Occipital lobe (tissue), 3 donors: Measurements from ENCODE around the gene ASTN1. TPM values are rescaled to one million over a fixed set of nuclear protein-coding genes. Genes with fewer than 3 reads are reported as not detected.

Experiments
- DNase-seq: peaks from one replicate; lab custom pipeline; 2025; lab: John Stamatoyannopoulos, UW
- small RNA-seq: library from RNA; depleted of rRNA; stranded (forward); fragments of <200 nt; gene quantifications from one replicate; pipeline ENCODE3, GENCODE V24; 2014
- total RNA-seq: library from RNA; depleted of rRNA; stranded (reverse); fragments of >200 nt; gene quantifications from one replicate; pipeline ENCODE4 v1.2.3, GENCODE V29; 2014

The ASTN1 gene
- total RNA-seq, 1 donor from 2014 or later = 67.4 TPM

GRCh38 chr1:176843352-176844297 lies 320.9 kb downstream of the ASTN1 start:
- no peak for DNase-seq

GRCh38 chr1:176841238-176841637 lies 323.3 kb downstream of the ASTN1 start:
- no peak for DNase-seq

- DNase-seq = no peak
These were observed 325.3 kb downstream of the ASTN1 start for GRCh38 chr1:176839216-176839615.

- DNase-seq = no peak
These were observed 326.1 kb downstream of the ASTN1 start for GRCh38 chr1:176838276-176838995.

GRCh38 chr1:176837708-176838107 lies 326.8 kb downstream of the ASTN1 start:
- DNase-seq = no peak

GRCh38 chr1:176831150-176831549 lies 333.4 kb downstream of the ASTN1 start:
- no peak for DNase-seq

- DNase-seq = no peak
These were observed 335.3 kb downstream of the ASTN1 start for GRCh38 chr1:176829261-176829660.

- DNase-seq = no peak
These were observed 338.2 kb downstream of the ASTN1 start for GRCh38 chr1:176826265-176826664.

- peak; percentile 15 for DNase-seq
These were observed 344.0 kb downstream of the ASTN1 start for GRCh38 chr1:176820391-176821031.

- no peak for DNase-seq
These were observed 348.3 kb downstream of the ASTN1 start for GRCh38 chr1:176816232-176816631.

- no peak for DNase-seq
These were observed 348.9 kb downstream of the ASTN1 start for GRCh38 chr1:176815621-176816020.

GRCh38 chr1:176811511-176812288 lies 352.8 kb downstream of the ASTN1 start:
- no peak for DNase-seq

GRCh38 chr1:176809292-176809691 lies 355.2 kb downstream of the ASTN1 start:
- no peak for DNase-seq

Small RNA genes lying within 50 kb of the gene (small RNA-seq; reads per million reads assigned to genes)
- 55.6 reads per million, percentile 95 among the genes with 10 or more reads in this experiment for gene MIR488

Other genes with a start within 250 kb of the ASTN1 start
- 15.0 TPM for gene BRINP2, start 6.2 kb upstream of the ASTN1 start, total RNA-seq